GM18526 (cell line): ENCODE measurements around the gene POU2F1.

ENCODE experiments used
- POLR2A ChIP-seq: IDR thresholded peaks from 3 replicates; pipeline ENCODE4 v1.6.1; 2011; ENCODE audit not compliant: insufficient read length; ENCODE audit errors: extremely low read depth

POU2F1 gene

DNA sequence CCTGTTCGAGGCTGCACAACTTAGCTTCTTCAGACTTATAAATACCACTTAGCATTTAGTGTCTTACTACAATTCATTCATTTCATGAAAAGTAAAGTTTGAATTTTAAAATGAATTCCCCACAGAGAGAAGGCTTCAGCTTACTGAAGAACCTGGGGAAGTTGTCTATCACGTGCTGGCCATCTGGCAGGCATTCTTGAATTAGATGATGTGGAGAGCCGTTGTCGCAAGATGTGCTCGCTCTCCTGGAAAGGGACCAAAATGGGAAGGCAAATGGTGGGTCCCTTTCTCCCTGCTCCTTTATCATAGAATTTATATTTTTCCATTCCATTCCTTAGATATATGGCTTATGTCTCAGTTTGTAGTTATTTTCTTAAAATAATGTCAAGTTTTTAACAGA, 207.2 kb downstream of the POU2F1 start:
- TF ChIP-seq POLR2A: no peak

- no peak for TF ChIP-seq POLR2A
These were observed 207.7 kb downstream of the POU2F1 start for GRCh38 chr1:167428395-167428794.

GRCh38 chr1:167429612-167430011, 208.9 kb downstream of the POU2F1 start:
- no peak for TF ChIP-seq POLR2A

DNA sequence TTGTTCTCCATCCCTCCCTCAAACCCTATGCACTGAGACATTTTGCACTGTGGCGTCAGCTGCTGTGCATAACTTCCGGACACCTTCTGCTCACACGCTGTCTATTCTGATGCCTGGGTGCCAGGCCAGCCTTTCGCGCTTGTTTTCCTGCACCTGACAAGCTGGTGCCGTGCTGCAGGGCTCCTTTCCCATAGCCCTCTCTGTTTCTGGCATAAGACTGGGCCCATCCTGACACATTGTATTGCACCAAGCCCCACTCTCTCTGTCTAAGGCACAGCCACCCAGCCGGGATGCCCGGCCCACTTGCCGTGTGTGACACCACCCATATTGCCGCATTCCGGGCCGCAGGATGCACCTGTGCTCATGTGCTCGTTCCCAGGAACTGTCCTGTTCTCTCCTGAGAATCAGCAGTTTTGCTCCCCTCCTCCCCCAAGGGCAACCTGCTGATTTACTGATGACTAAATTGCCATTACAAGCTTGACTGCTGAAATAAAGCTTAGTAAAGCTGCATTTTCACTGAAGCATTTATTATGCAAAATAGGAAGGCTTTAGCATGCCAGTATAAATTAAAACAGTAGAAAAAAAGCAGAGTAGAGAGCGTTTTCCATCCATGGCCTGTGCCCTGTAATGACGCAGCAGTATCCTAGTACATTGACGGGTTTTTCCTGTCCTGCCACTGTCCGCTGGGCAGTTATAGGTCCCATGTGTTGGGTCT, 209.6 kb downstream of the POU2F1 start:
- TF ChIP-seq POLR2A: no peak

- TF ChIP-seq POLR2A: no peak
These were observed 210.2 kb downstream of the POU2F1 start for GRCh38 chr1:167430849-167431242.

- TF ChIP-seq POLR2A: no peak
These were observed 210.7 kb downstream of the POU2F1 start for GRCh38 chr1:167431261-167431908.

DNA sequence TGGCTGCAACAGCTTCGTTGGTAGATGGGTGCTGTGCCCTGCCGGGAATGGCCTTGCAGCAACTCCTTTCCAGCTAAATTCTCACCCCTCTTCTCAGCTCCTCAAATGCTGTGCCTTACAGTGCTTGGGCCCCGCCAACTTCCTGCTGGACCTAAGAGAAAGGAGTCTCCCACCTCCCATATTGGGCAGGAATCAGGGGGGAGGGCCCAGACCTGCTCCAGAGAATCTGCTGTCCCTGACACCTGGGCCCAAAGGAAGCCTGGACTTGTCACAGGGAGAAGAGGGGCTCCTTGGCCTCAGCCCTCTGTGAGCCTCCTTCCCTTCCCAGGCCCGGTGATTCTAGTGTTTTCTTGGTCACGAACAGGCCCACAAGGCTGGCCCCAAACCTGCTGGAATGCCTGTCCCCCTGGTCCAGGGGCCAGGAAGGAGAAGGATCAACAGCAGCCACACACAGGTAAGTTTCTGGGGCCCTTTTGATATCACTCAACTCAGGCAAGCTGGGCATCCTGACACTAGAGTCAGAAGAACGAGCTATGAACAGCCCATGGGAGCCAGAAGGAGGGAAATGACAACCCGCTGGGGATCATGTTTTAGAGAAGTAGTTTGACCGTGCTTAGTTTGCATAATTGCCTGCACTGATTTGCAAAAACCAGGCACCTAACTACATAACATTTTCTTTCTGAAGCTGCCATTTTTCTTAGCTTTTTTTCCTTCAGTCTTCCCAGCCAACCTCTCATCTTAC, 211.4 kb downstream of the POU2F1 start:
- TF ChIP-seq POLR2A: no peak

DNA sequence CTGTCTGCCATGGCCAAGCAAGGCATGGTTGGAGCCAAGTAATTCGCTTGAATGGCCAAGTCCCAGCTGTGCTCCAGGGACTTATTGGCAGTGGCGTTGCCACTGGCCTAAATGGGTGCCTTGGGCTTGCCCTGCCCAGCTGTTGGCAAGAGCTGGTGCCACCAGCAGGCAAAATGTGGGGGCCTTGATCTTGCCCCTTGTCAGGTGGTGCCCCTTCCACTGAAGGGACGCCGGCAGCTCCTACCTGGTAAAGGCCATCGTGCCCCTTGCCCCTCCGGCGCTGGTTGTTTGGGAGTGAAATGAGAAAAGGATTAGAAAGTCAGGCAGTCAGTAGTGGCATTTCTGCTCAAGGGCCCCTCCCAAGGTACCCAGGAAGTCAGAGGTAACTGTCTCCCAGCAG, 212.1 kb downstream of the POU2F1 start:
- TF ChIP-seq POLR2A: no peak

DNA sequence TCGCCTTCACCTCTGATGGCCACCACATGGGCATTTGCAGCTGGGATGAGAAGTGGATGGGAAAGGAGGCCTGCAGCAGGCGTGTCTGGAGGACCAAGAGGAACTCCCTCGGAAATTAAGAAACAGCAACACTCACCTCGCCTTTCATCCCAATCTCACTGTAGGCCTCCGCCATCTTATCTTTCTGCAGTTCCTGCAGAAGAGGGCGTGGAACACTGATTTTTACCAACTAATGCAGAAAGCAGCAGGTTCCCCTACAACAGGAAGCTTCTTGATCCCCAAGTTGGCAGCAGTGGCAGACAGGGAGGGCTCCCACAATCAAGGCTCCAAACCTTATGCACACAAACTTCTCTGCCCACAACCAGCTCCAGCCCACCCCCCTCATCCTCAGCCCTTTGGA, 213.2 kb downstream of the POU2F1 start:
- TF ChIP-seq POLR2A: no peak

DNA sequence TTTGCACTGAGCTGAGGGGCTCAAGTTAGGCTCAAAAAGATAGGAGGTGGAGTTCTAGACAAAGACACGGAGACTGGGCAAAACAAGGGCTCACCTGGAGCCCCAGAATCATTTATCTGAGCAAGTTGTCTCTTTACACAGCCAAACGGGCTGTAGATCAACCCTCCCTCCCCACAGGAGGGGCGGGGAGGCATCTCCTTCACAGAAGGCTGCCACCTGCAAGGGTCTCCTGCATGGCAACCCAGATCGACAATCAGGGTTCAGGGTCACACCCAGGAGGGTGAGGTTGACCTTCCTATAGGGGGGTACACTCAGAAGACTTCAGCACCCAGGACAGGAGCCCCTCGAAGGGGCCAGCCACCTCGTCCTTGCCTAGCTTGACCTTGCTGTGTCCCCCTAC, 213.6 kb downstream of the POU2F1 start:
- no peak for TF ChIP-seq POLR2A

GRCh38 chr1:167435484-167435883, 214.8 kb downstream of the POU2F1 start:
- TF ChIP-seq POLR2A: no peak

GRCh38 chr1:167438171-167439138, 217.8 kb downstream of the POU2F1 start:
- no peak for TF ChIP-seq POLR2A

DNA sequence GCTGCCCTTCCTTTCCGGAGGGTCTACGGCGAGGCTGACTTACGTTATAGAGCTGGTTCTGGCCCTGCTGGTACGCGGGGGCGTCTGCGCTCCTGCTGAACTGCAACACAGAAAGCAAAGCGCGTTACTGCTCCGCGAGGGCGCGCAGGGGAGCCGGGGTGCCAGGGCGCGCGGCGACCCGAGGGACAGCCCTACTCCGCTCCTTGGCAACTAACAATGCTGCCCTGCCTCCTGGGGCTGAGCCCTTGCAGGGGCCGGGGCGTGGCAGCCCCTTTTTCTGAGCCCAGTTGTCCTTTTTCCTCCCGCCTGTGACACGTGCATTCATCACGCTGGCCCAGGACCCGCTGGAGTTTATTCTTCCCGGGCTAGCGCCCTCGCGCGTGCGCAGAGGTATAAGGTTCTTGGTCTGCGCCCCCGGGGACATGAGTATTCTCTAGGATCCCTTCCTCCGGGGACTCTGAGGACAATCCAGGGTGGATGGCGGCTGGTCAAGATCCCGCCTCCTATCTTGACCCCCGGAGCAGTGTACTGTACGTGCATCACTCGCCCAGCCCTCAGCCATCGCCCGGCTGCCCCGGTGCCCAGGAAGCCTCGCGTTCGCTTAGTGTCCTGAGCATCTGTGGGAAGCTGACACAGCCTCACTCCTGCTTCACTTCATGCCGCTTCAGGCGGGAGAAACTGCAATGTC, 218.8 kb downstream of the POU2F1 start:
- TF ChIP-seq POLR2A: no peak

- TF ChIP-seq POLR2A: no peak
These were observed 219.7 kb downstream of the POU2F1 start for GRCh38 chr1:167440345-167440744.
